ENCODE data around the gene CDCA4.
A peak's percentile ranks its signal among the peaks of the same experiment; 100 is the strongest.
"Not testable (repeated sequence)": the region's sequence is repeated elsewhere in the genome, so short reads cannot be mapped to it uniquely, and the experiment has no call there.

CDCA4 gene

GRCh38 chr14:105063506-105063905, 42.6 kb upstream of the CDCA4 start:
- H3K9me3 ChIP-seq (ENCODE audit: control insufficient read depth, insufficient read depth, low read length); H3K4me3 ChIP-seq (ENCODE audit: low read depth, low read length); H3K4me1 ChIP-seq (ENCODE audit: control insufficient read depth, insufficient read depth, low read length); H3K27me3 ChIP-seq (ENCODE audit: control insufficient read depth, insufficient read depth, low read length); H3K36me3 ChIP-seq (ENCODE audit: control insufficient read depth, insufficient read depth, low read length); H3K9ac ChIP-seq (ENCODE audit: low read depth, low read length): not testable (repeated sequence)

DNA sequence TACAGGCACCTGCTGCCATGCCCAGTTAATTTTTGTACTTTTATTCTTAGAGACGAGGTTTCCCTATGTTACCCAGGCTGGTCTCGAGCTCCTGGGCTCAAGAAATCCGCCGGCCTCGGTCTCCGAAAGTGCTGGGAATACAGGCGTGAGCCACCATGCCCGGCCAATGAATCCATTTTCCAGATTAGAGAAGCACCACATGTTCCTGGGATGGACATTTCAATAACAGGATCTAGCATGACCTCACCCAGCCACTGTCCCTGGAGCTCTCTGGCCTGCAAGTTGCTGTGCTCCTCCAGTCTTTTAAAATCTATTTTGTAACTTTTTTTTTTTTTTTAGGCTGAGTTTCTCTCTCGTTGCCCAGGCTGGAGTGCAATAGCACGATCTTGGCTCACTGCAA, 42.2 kb upstream of the CDCA4 start:
- no peaks in the 10 kb centered on the region for H3K9me3 ChIP-seq (ENCODE audit: control insufficient read depth, insufficient read depth, low read length)
- no peak overlapping the region for H3K9ac ChIP-seq (ENCODE audit: low read depth, low read length)
- H3K27me3 ChIP-seq (ENCODE audit: control insufficient read depth, insufficient read depth, low read length) = no peaks in the 10 kb centered on the region
- H3K4me3 ChIP-seq (ENCODE audit: low read depth, low read length) = no peak overlapping the region
- no peaks in the 10 kb centered on the region for H3K4me1 ChIP-seq (ENCODE audit: control insufficient read depth, insufficient read depth, low read length)
- H3K36me3 ChIP-seq (ENCODE audit: control insufficient read depth, insufficient read depth, low read length) = no peaks in the 10 kb centered on the region

DNA sequence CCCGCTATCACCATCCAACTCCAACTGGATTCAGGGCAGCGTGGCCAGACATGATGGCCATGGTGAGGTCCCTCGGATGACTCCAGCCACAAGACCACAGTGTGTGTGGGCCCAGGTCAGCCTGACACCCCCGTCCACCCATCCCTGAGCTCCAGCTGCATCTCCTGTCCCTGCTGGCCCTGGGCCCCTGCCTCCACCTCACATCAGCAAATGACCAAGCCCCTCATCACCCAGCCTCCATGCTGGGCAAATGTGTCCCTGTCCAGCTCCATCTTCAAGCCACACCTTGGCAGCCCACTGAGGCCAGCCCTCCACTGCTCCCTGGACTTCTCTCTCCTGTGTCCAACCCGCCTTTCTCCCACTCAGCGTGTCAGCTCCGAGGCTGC, 41.2 kb upstream of the CDCA4 start:
- Histone ChIP-seq H3K4me3 (ENCODE audit: low read depth, low read length) (no peak overlapping the region), H3K9ac (ENCODE audit: low read depth, low read length) (no peak overlapping the region), H3K27me3 (ENCODE audit: control insufficient read depth, insufficient read depth, low read length) (peaks cover 1% of the 10 kb centered on the region), H3K36me3 (ENCODE audit: control insufficient read depth, insufficient read depth, low read length) (no peaks in the 10 kb centered on the region), H3K4me1 (ENCODE audit: control insufficient read depth, insufficient read depth, low read length) (no peaks in the 10 kb centered on the region), H3K9me3 (ENCODE audit: control insufficient read depth, insufficient read depth, low read length) (no peaks in the 10 kb centered on the region)

DNA sequence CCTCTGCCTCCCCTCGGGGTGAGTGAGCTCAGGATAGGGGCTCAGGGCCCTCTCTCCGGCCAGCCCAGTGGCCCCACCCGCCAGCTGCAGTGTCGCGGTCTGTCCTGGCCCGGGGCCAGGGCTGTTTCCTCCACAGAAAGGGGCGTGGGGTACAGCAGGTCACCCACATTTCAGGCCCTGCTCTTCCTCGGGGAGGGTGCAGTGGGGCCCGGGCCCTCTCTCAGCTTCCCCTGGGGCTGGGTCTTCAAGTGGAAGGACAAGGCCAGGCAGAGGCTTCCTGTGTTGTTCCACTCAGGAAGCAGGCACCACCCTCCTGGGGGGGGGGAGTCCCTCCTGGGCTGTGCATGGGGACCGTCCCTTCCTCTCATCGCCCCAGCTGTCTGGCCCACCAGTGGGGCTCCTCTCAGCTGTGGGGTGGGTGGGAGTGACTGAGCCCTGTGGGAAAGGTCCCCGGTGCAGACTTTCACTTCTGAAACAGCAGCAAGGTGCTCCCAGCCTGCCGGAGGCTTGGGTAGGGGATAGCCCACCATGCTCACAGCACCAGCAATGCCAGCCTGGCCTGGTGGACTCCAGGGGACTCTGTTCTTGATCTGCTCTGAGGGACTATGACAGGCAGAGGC, 40.7 kb upstream of the CDCA4 start:
- Histone ChIP-seq H3K9ac (ENCODE audit: low read depth, low read length) (no peak overlapping the region), H3K4me1 (ENCODE audit: control insufficient read depth, insufficient read depth, low read length) (no peaks in the 10 kb centered on the region), H3K27me3 (ENCODE audit: control insufficient read depth, insufficient read depth, low read length) (peaks cover 2% of the 10 kb centered on the region), H3K4me3 (ENCODE audit: low read depth, low read length) (no peak overlapping the region), H3K36me3 (ENCODE audit: control insufficient read depth, insufficient read depth, low read length) (no peaks in the 10 kb centered on the region), H3K9me3 (ENCODE audit: control insufficient read depth, insufficient read depth, low read length) (no peaks in the 10 kb centered on the region)

DNA sequence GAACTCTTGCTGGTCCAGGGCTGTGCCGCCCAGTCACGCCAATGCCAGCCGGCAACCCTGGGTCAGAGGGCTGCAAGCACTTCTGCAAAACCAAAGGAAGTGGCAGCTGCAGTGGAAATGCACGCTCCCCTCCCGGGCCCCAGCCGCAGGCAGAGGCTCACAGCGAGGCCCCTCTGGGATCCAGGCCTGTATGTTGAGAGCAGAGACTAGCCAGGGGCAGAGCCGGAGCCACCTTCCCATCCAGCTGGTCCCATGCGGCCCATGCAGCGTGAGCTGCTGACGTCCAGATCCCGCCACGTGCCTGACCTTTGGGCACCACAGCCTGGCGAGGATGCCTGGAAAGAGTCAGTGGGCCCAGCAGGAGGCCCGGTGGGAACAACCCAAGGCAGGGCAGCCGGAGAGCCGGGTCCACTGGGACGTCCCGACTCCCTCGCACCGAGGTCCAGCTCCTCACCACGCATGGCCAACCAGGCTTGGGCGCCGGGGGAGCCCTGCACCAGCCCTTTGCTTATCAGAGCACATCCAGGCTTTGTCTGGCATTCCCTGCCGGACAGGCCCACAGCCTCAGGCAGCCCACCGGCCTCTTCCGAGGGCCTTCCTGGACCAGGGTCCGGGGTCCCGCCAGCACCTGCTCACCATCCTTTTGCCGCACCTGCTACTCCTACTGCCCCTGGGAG, 40.0 kb upstream of the CDCA4 start:
- Histone ChIP-seq H3K9ac (ENCODE audit: low read depth, low read length) (no peak overlapping the region), H3K4me1 (ENCODE audit: control insufficient read depth, insufficient read depth, low read length) (no peaks in the 10 kb centered on the region), H3K4me3 (ENCODE audit: low read depth, low read length) (no peak overlapping the region), H3K9me3 (ENCODE audit: control insufficient read depth, insufficient read depth, low read length) (no peaks in the 10 kb centered on the region), H3K27me3 (ENCODE audit: control insufficient read depth, insufficient read depth, low read length) (peaks cover 2% of the 10 kb centered on the region), H3K36me3 (ENCODE audit: control insufficient read depth, insufficient read depth, low read length) (no peaks in the 10 kb centered on the region)

- no peaks in the 10 kb centered on the region for H3K36me3 ChIP-seq (ENCODE audit: control insufficient read depth, insufficient read depth, low read length)
- no peak overlapping the region for H3K4me3 ChIP-seq (ENCODE audit: low read depth, low read length)
- H3K9me3 ChIP-seq (ENCODE audit: control insufficient read depth, insufficient read depth, low read length) = no peaks in the 10 kb centered on the region
- no peak overlapping the region for H3K9ac ChIP-seq (ENCODE audit: low read depth, low read length)
- peaks cover 8% of the 10 kb centered on the region for H3K27me3 ChIP-seq (ENCODE audit: control insufficient read depth, insufficient read depth, low read length)
- no peaks in the 10 kb centered on the region for H3K4me1 ChIP-seq (ENCODE audit: control insufficient read depth, insufficient read depth, low read length)
These were observed 39.2 kb upstream of the CDCA4 start for GRCh38 chr14:105059925-105060565.

GRCh38 chr14:105059035-105059924, 38.4 kb upstream of the CDCA4 start:
- Histone ChIP-seq H3K9ac (ENCODE audit: low read depth, low read length) (no peak overlapping the region), H3K4me3 (ENCODE audit: low read depth, low read length) (no peak overlapping the region), H3K9me3 (ENCODE audit: control insufficient read depth, insufficient read depth, low read length) (no peaks in the 10 kb centered on the region), H3K27me3 (ENCODE audit: control insufficient read depth, insufficient read depth, low read length) (peaks cover 9% of the 10 kb centered on the region), H3K4me1 (ENCODE audit: control insufficient read depth, insufficient read depth, low read length) (no peaks in the 10 kb centered on the region), H3K36me3 (ENCODE audit: control insufficient read depth, insufficient read depth, low read length) (no peaks in the 10 kb centered on the region)

GRCh38 chr14:105058521-105059034, 37.7 kb upstream of the CDCA4 start:
- H3K9me3 ChIP-seq (ENCODE audit: control insufficient read depth, insufficient read depth, low read length) = no peaks in the 10 kb centered on the region
- no peaks in the 10 kb centered on the region for H3K4me1 ChIP-seq (ENCODE audit: control insufficient read depth, insufficient read depth, low read length)
- peaks cover 9% of the 10 kb centered on the region for H3K27me3 ChIP-seq (ENCODE audit: control insufficient read depth, insufficient read depth, low read length)
- H3K9ac ChIP-seq (ENCODE audit: low read depth, low read length) = no peak overlapping the region
- no peaks in the 10 kb centered on the region for H3K36me3 ChIP-seq (ENCODE audit: control insufficient read depth, insufficient read depth, low read length)
- H3K4me3 ChIP-seq (ENCODE audit: low read depth, low read length) = no peak overlapping the region

DNA sequence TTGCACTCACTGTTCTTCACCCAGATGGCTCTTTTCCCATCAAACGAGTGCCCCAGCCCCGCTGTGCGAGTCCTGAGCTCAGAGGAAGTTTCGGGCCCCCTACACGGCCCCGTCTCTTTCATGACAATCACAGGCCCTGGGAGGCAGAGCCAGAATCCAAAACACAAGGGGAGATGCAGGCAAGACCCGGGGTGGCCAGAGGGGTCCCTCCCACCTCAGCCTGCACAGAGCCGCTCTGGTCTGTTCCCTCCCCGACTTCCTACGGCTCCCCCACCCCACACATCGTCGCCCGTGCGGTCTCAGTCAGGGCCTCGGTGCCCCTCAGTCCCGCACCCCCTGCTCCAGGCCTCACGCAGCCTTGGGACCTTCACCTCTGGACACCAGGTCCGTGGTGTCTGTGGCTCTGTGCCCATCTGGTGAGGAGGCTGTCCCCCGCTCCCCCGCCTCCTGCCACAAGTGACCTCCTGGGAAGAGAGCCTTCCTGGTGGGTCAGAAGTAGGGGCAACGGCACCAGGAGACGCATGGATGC, 35.5 kb upstream of the CDCA4 start:
- Histone ChIP-seq H3K36me3 (ENCODE audit: control insufficient read depth, insufficient read depth, low read length) (no peaks in the 10 kb centered on the region), H3K9ac (ENCODE audit: low read depth, low read length) (peak overlapping the region; percentile 37), H3K4me3 (ENCODE audit: low read depth, low read length) (no peak overlapping the region)

GRCh38 chr14:105055736-105056302, 34.9 kb upstream of the CDCA4 start:
- H3K4me3 ChIP-seq (ENCODE audit: low read depth, low read length) = peak overlapping the region; percentile 26
- no peaks in the 10 kb centered on the region for H3K36me3 ChIP-seq (ENCODE audit: control insufficient read depth, insufficient read depth, low read length)
- no peak overlapping the region for H3K9ac ChIP-seq (ENCODE audit: low read depth, low read length)
- peaks cover 9% of the 10 kb centered on the region for H3K27me3 ChIP-seq (ENCODE audit: control insufficient read depth, insufficient read depth, low read length)
- H3K4me1 ChIP-seq (ENCODE audit: control insufficient read depth, insufficient read depth, low read length) = no peaks in the 10 kb centered on the region
- H3K9me3 ChIP-seq (ENCODE audit: control insufficient read depth, insufficient read depth, low read length) = no peaks in the 10 kb centered on the region

More for the DNA sequence above, 35.5 kb upstream of the CDCA4 start:
- peaks cover 9% of the 10 kb centered on the region for H3K27me3 ChIP-seq (ENCODE audit: control insufficient read depth, insufficient read depth, low read length)
- no peaks in the 10 kb centered on the region for H3K4me1 ChIP-seq (ENCODE audit: control insufficient read depth, insufficient read depth, low read length)
- H3K9me3 ChIP-seq (ENCODE audit: control insufficient read depth, insufficient read depth, low read length) = no peaks in the 10 kb centered on the region

- H3K36me3 ChIP-seq (ENCODE audit: control insufficient read depth, insufficient read depth, low read length) = no peaks in the 10 kb centered on the region
- H3K27me3 ChIP-seq (ENCODE audit: control insufficient read depth, insufficient read depth, low read length) = peaks cover 9% of the 10 kb centered on the region
- H3K9me3 ChIP-seq (ENCODE audit: control insufficient read depth, insufficient read depth, low read length) = no peaks in the 10 kb centered on the region
- no peak overlapping the region for H3K4me3 ChIP-seq (ENCODE audit: low read depth, low read length)
- H3K4me1 ChIP-seq (ENCODE audit: control insufficient read depth, insufficient read depth, low read length) = no peaks in the 10 kb centered on the region
- no peak overlapping the region for H3K9ac ChIP-seq (ENCODE audit: low read depth, low read length)
These were observed 34.5 kb upstream of the CDCA4 start for GRCh38 chr14:105055334-105055733.

Data from iPS-15b (cell line).